ENCODE results near the gene THAP7.

Gene THAP7

GRCh38 chr22:20962491-20962945, 39.4 kb downstream of the THAP7 start:
- no peak for FAIRE-seq

- no peak for FAIRE-seq
Observed at GRCh38 chr22:20960609-20961008, 41.3 kb downstream of the THAP7 start.

GRCh38 chr22:20959578-20960461, 42.1 kb downstream of the THAP7 start:
- FAIRE-seq: no peak

- no peak for FAIRE-seq
Observed at GRCh38 chr22:20957683-20958431, 44.1 kb downstream of the THAP7 start.

GRCh38 chr22:20957102-20957682, 44.7 kb downstream of the THAP7 start:
- no peak for FAIRE-seq

GRCh38 chr22:20956258-20957101, 45.4 kb downstream of the THAP7 start:
- no peak for FAIRE-seq

- FAIRE-seq: no peak
Observed at GRCh38 chr22:20955548-20955947, 46.4 kb downstream of the THAP7 start.

GRCh38 chr22:20953668-20954500, 48.0 kb downstream of the THAP7 start:
- FAIRE-seq: no peak

- no peak for FAIRE-seq
Observed at GRCh38 chr22:20953342-20953608, 48.6 kb downstream of the THAP7 start.

- no peak for FAIRE-seq
Observed at GRCh38 chr22:20952544-20953341, 49.2 kb downstream of the THAP7 start.

- no peak for FAIRE-seq
Observed at GRCh38 chr22:20951932-20952380, 50.0 kb downstream of the THAP7 start.

GRCh38 chr22:20951151-20951931, 50.6 kb downstream of the THAP7 start:
- no peak for FAIRE-seq

- FAIRE-seq: no peak
Observed at GRCh38 chr22:20949698-20950183, 52.2 kb downstream of the THAP7 start.

Data from endometrium (tissue), 2 donors.